ENCODE results near the gene APCDD1L. TPM values are rescaled to one million over a fixed set of nuclear protein-coding genes. Genes with fewer than 3 reads are reported as not detected.

APCDD1L gene
- total and polyA plus RNA-seq, 2 of the 8 experiments (the other 6 are each of a cell fraction or from before 2014, with no cell fraction given) = 0.83 to 3.1 TPM

- Histone ChIP-seq H2BK15ac (ENCODE audit: low read length) (no peak overlapping the region), H3K23ac (ENCODE audit: insufficient read length) (no peak overlapping the region), H3K4ac (replicated peaks; ENCODE audit: insufficient read length, low read depth, low read length) (no peak overlapping the region), H2AFZ (ENCODE audit: low read length) (no peak overlapping the region), H2BK120ac (replicated peaks; ENCODE audit: low read depth, low read length) (no peak overlapping the region), H3K27me3 (replicated peaks in 1 of 4; ENCODE audit: control insufficient read depth in 3 of 4, extremely low read depth in 1 of 4, insufficient read depth in 3 of 4, low read length in 3 of 4) (no peaks in the 10 kb centered on the region), H4K8ac (ENCODE audit: extremely low read depth, insufficient read depth, low read length) (no peak overlapping the region), H2AK5ac (ENCODE audit: low read depth, low read length) (no peak overlapping the region), H2BK5ac (ENCODE audit: low read depth, low read length) (no peak overlapping the region), H3K56ac (replicated peaks; ENCODE audit: insufficient read length, low read depth, low read length) (no peak overlapping the region), H2BK20ac (ENCODE audit: low read length) (no peak overlapping the region), H4K5ac (ENCODE audit: insufficient read length, low read depth, low read length) (no peak overlapping the region), H3K27ac (ENCODE audit: low read depth, low read length) (no peak overlapping the region), H3K4me2 (ENCODE audit: insufficient read depth in 1 of 2, low read depth in 2 of 2, low read length in 2 of 2) (no peak overlapping the region), H4K20me1 (replicated peaks in 1 of 2; ENCODE audit: control insufficient read depth in 1 of 2, insufficient read depth in 2 of 2, low read length in 2 of 2) (no peaks in the 10 kb centered on the region), H3K4me3 (ENCODE audit: extremely low read depth in 1 of 4, insufficient read depth in 2 of 4, low read depth in 3 of 4, low read length in 4 of 4) (no peak overlapping the region), H3K79me1 (ENCODE audit: low read depth, low read length) (no peaks in the 10 kb centered on the region), H3K9ac (replicated peaks in 1 of 4; ENCODE audit: extremely low read depth in 1 of 4, low read depth in 3 of 4, low read length in 3 of 4) (no peak overlapping the region), H3K14ac (ENCODE audit: insufficient read length) (no peak overlapping the region), H2BK12ac (ENCODE audit: low read depth, low read length) (no peak overlapping the region), H3K9me3 (ENCODE audit: insufficient read depth in 2 of 2, low read depth in 1 of 2, low read length in 1 of 2) (peaks cover 0 to 5% of the 10 kb centered on the region in 2 experiments; a peak in 1 of 4 replicates), H4K91ac (replicated peaks; ENCODE audit: insufficient read length, low read length) (no peak overlapping the region), H3K23me2 (ENCODE audit: low read depth, low read length) (no peaks in the 10 kb centered on the region), H3K79me2 (ENCODE audit: control insufficient read depth in 1 of 2, insufficient read depth in 2 of 2, low read length in 2 of 2) (no peaks in the 10 kb centered on the region), H3K18ac (ENCODE audit: extremely low read depth, low read length) (no peak overlapping the region), H3K36me3 (ENCODE audit: control insufficient read depth in 2 of 4, insufficient read depth in 4 of 4, low read length in 3 of 4) (no peaks in the 10 kb centered on the region), H3K4me1 (replicated peaks in 1 of 4; ENCODE audit: control insufficient read depth in 3 of 4, insufficient read depth in 4 of 4, low read length in 3 of 4) (no peaks in the 10 kb centered on the region; a peak in 1 of 7 replicates)
- FAIRE-seq (no peak), DNase-seq (ENCODE audit: low read depth in 1 of 2, low spot score in 2 of 2) (peak in 1 of 2 experiments; percentile 1)
- 88% methylated on average over 6 of the region's 6 CpGs; no CpG with 5 or more reads in 1 of the 2 experiments for WGBS, 2 experiments (ENCODE audit: extremely low coverage in 1 of 2, insufficient coverage in 1 of 2, insufficient read length in 1 of 2, insufficient replicate concordance in 2 of 2, low coverage in 1 of 2, low lambda C conversion rate in 2 of 2, missing lambda C conversion rate in 1 of 2)
- POLR2A ChIA-PET (ENCODE audit: partially characterized antibody) = interaction anchor here (1.7 kb wide), 1 partner anchor 10 kb away, joined by 3 read pairs; no protein-coding TSS in a partner anchor
- CTCF ChIA-PET (ENCODE audit: partially characterized antibody) = interaction anchor here (0.6 kb wide), 1 partner anchor 34 kb away, joined by 3 read pairs; no protein-coding TSS in a partner anchor
- TF ChIP-seq JUND (IDR thresholded peaks at IDR 0.05; ENCODE audit: low read length) (no peak), FOSL1 (IDR thresholded peaks at IDR 0.05; ENCODE audit: insufficient read depth, low read depth, low read length) (no peak), USF2 (IDR thresholded peaks at IDR 0.05; ENCODE audit: low read length) (no peak), ZNF274 (IDR thresholded peaks at IDR 0.05; ENCODE audit: borderline replicate concordance, extremely low read depth, low read length) (no peak), SAP30 (IDR thresholded peaks at IDR 0.05; ENCODE audit: insufficient read depth, insufficient replicate concordance, low read length) (no peak), CTBP2 (IDR thresholded peaks at IDR 0.05; ENCODE audit: borderline replicate concordance, insufficient read depth, insufficient read length, low read length) (no peak), RFX5 (IDR thresholded peaks at IDR 0.05; ENCODE audit: borderline replicate concordance, low read depth, low read length) (no peak), KDM5A (IDR thresholded peaks at IDR 0.05; ENCODE audit: low read length) (no peak), TEAD4 (IDR thresholded peaks at IDR 0.05; ENCODE audit: low read depth, low read length) (no peak), CBX8 (IDR thresholded peaks at IDR 0.05; ENCODE audit: borderline replicate concordance, low read depth, low read length) (no peak), CREB1 (IDR thresholded peaks at IDR 0.05) (no peak), GABPA (IDR thresholded peaks at IDR 0.05; ENCODE audit: borderline replicate concordance, insufficient read depth, low read length) (no peak), CEBPB (IDR thresholded peaks at IDR 0.05; ENCODE audit: low read depth, low read length) (no peak), CHD1 (IDR thresholded peaks at IDR 0.05; ENCODE audit: low read depth, low read length) (no peak)
Observed at GRCh38 chr20:58543274-58543673, 28.1 kb upstream of the APCDD1L start.
